Fibroblast of gingiva (primary cell): ENCODE data around the gene NUDT16L1.

Experiments
- DNase-seq: peaks from one replicate; pipeline ENCODE4 v3.0.0-alpha.2; 2011; ENCODE audit warnings: low read depth

NUDT16L1 gene

DNA sequence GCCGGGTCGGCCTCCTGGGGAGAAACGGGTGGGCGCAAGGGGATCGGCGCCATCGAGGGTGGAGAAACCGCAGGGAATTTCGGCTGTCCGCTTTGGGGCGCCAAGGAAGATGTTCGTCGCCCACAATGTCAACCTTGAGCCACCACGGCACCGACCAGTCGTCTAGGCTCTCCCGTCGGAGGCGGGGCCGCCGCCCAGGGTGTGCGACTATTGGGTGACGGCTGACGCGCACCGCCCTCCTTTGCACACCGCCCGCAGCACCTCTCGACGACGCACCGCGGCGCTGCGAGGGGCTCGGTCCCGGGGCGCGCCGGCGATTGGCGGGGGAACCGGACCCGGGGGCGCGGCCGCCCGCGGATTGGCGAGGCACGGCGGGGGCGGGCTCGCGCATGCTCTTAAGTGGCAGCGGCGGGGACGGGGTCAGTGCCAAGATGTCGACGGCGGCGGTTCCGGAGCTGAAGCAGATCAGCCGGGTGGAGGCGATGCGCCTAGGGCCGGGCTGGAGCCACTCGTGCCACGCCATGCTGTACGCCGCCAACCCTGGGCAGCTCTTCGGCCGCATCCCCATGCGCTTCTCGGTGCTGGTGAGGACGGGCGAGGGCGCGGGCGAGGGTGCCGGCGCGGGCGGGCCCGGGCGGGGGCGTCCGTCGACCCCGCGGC, at the start of gene NUDT16L1:
TSS of gene NUDT16L1 (plus strand) at position 267 of the 660 bp plus-strand sequence. CDS start at position 432, 165 bp downstream.
- peak; percentile 93 for DNase-seq

DNA sequence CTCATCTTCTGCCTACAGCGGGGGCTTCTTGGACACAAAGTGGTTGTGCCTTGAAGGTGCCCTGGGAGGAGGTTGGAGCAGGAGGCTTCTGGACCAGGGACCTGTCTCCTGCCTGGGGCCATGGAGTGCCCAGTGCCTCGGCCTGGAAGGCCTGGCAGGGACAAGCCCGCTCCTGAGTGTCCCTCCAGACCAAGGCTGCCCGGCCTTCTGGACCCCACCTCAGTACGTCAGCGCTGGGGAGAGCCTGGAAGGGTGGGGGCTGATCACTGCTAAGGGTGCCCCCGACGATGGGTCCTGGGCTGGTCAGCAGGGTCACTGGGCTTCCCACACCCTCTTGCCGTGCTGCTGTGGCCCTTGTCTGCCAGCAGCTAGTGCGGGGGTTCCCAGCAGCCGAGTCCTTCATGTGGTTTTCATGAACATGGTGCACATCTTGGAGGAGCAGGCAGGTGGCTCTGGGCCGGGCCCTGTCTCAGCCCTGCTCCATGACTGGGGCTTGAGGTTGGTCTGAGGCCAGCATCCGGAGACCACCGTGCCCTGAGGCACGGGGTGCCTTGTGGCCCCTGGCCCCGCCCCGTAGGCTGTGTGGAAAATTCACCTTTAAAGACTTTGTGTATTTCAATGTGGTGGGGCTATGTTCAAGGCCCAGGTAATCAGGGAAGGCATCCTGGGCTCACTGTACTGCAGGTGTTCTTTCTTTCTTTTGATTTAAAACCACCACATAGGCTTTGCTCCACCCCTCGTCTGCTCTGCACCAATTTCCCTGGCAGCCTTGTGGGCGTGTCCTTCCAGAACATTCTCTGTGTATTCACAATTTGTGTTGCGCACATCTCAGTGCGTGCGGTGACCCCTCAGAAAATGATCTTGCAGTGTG, 46.4 kb upstream of the NUDT16L1 start:
- DNase-seq: no peak

DNA sequence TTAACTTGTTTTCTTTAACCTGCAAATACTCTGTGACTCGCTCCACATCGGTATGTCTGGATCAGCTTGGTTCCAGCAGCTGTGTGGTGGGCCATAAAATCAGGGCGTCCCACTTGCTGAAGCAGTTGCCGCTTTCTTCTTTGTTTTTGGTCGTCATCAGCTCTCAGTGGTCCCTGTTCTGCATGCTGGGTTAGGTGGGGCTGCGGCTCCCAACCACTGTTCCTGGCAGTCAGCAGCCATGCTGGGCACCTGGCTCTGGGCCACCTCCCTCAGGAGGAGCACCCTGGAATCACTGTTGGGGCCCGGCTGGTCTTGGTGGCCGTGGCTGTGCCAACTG, 45.8 kb upstream of the NUDT16L1 start:
- DNase-seq: no peak

DNA sequence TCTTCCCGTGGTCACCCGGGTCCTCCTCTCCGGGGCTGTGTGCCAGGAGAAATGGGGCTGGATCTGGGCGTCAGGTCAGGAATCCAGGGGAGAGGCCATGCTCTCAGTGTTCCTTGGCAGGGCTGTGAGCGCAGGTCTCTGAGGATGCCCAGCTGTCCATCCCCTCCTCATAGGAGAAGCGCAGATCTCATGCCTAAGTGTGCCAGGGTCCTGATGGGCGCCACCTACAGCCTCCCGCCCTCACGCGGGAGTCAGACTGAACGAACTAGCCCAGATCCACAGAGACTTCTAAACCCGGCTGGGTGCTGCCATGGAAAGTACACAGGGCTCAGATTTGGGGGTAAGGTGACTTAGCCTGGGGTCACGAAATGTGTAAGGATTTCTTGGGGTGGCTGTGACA, 44.4 kb upstream of the NUDT16L1 start:
- no peak for DNase-seq

DNA sequence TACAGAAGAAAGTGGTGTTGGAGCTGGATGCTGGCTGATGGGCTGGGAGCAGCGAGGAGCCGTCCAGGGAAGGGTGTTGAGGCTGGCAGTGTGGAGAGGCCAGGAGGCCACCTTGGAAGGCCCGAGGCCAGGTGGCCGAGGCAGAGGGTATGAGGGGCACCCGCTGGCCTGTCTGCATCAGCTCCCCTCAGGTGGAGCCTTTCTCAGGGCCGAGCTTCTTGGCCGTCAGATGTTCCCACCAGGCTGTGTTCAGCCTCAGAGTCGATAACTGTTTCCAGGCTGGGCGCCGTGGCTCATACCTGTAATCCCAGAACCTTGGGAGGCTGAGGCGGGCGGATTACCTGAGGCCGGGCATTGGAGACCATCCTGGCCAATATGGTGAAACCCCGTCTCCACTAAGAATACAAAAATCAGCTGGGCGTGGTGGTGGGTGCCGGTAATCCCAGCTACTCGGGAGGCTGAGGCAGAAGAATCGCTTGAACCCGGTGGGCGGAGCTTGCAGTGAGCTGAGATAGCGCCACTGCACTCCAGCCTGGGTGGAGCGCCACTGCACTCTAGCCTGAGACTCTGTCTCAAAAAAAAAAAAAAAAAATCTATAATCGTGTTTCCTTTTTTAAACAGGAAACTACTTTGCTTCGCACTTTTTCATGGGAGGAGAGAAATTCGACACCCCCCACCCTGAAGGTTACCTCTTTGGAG, 43.5 kb upstream of the NUDT16L1 start:
- no peak for DNase-seq

GRCh38 chr16:4650443-4651074, 42.8 kb upstream of the NUDT16L1 start:
- DNase-seq: peak; percentile 43

- no peak for DNase-seq
Measured at GRCh38 chr16:4651827-4652226, 41.5 kb upstream of the NUDT16L1 start.

DNA sequence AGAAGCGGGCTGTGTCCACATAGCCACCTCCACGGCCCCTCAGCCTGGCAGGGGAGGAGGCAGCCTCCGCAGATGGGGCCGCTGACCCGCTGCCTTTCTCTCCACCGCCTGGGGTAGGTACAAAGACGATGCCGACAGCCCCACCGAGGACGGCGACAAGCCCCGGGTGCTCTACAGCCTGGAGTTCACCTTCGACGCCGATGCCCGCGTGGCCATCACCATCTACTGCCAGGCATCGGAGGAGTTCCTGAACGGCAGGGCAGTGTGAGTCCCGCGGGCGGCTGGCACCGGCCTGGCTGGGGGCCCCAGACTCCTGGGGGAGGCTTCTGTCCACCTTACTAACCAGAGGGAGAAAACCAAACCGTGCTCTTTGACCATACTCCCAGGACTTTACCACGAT, 40.8 kb upstream of the NUDT16L1 start:
- DNase-seq: no peak

- DNase-seq: no peak
Measured at GRCh38 chr16:4654011-4654963, 39.1 kb upstream of the NUDT16L1 start.

GRCh38 chr16:4654964-4655590, 38.3 kb upstream of the NUDT16L1 start:
- no peak for DNase-seq

DNA sequence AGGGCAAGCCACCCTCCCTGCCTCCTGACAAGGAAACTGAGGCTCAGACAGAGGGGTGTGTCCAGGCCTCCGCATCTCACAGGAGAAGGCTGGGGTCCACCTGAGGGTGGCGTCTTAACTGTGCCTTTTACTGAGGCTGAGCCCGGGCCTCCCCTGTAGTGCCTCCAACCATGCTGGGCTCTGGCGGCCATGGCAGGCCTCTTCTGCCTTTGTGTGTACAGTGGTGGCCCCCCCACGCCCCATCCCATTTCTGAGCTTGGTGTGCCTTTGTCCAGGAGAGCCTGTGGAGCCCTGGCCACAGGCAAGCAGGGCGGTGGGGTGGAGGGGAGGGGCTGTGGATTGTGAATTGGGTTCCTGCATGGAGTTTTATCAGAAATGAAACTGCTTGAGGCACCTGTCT, 37.6 kb upstream of the NUDT16L1 start:
- no peak for DNase-seq

DNA sequence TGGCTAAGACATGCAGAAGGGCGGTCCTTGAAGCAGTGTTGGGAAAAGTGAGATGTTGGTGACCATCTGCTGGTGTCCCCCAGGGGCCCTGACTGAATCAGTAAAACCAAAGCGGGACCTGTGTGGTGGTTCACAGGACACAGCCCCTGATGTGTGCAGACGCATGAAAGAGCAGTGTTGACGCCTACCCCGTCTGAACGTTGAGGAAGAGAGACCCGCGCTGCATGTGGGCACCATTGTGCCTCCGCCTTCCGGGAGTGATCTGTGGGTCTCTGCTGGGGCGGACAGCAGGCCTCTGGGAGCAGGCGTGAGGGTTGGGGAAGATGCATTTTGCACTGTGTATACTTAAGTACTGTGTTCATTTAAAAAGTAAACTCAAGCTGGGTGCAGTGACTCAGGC, 37.1 kb upstream of the NUDT16L1 start:
- no peak for DNase-seq

GRCh38 chr16:4656695-4657686, 36.4 kb upstream of the NUDT16L1 start:
- DNase-seq: no peak

GRCh38 chr16:4659363-4660353, 33.7 kb upstream of the NUDT16L1 start:
- no peak for DNase-seq

- no peak for DNase-seq
Measured at GRCh38 chr16:4660454-4661007, 32.8 kb upstream of the NUDT16L1 start.

DNA sequence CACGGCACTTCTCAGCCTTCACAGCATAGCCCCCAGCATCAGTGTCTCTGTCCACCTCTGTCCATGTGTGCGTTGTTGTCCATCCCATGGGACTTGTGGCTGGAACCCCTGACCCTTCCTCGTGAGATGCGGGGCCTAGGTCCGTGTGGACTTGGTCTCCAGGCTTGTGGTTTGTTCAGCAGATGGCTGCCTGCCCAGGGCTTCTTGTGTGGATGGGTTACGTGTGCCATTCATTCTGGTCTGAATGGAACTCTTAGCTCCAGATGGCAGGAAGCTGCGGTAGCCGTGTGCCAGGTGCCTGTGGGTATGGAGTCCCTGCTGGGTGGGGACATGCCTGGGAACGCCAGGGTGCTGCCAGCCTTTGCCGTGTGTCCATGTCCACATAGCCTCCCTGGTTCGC, 31.7 kb upstream of the NUDT16L1 start:
- no peak for DNase-seq

- DNase-seq: no peak
Measured at GRCh38 chr16:4663465-4663776, 29.9 kb upstream of the NUDT16L1 start.

DNA sequence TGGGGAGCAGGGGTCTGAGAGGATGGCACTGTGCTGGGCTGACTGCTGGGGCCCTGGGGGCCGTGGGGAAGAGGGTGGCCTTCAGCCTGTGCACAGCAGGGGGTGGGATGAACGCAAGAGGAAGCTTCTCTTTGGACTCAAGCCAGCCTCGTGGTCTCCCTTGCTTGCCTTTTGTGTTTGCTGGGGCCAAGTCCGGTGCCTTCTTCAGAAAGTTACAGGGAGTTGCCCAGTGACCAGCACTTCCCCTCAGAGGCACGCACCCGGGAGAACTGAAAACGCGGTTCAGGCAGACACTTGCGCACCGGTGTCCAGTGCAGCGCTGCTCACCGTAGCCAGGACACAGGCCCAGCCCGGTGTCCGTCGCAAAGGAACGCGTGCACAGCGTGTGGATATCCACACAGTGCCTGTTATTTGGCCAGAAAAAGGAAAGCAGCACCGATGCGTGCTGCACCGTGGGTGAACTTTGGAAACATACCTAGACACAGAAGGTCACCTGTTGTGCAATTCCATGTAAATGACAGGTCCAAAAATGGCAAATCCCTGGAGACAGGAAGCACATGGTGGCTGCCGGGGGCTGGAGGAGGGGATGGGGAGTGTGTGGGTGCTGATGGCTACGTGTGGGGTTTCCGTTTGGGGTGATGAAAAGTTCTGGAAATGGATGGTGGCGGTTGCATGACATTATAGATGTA, 29.4 kb upstream of the NUDT16L1 start:
- DNase-seq: no peak
